ENCODE measurements around the gene NRXN2. TPM values are rescaled to one million over a fixed set of nuclear protein-coding genes. Genes with fewer than 3 reads are reported as not detected.

Gene NRXN2
- total and polyA plus RNA-seq, 2 of the 13 experiments (the other 11 are each of a cell fraction or from before 2014, with no cell fraction given): not detected

- H3K27ac ChIP-seq (ENCODE audit: extremely low read length, insufficient read depth, low read length): no peak overlapping the region
- CTCF ChIA-PET (ENCODE audit: low intra/inter-chr PET ratio, low total read pairs): no interaction called here
- TF ChIP-seq PCBP1 (IDR thresholded peaks at IDR 0.05; ENCODE audit: borderline replicate concordance, low read depth, low read length) (0 out of 2 replicates have a peak, but pooled peaks have one; percentile 34), POGK (CRISPR knock-in tag; conservative IDR thresholded peaks at IDR 0.05) (no peak), THAP9 (CRISPR knock-in tag; IDR thresholded peaks at IDR 0.05; ENCODE audit: borderline replicate concordance) (no peak), POLR2AphosphoS2 (IDR thresholded peaks at IDR 0.05; ENCODE audit: low read depth, low read length) (no peak)
- BruUV-seq (replicated peaks): no TSS peak
- ATAC-seq (no peak), DNase-seq (ENCODE audit: low spot score) (no peak), FAIRE-seq (no peak)
- peaks cover 36% of the 10 kb centered on the region for H3K4me1 ChIP-seq (ENCODE audit: insufficient read depth, low read length)
- H4K20me1 ChIP-seq (ENCODE audit: insufficient read depth, low read length): 0 out of 2 replicates have a peak, but pooled peaks cover 2% of the 10 kb centered on the region
- peak overlapping the region in 1 of 3 experiments; percentile 23; a peak in 1 of 6 replicates for H3K4me3 ChIP-seq (replicated peaks in 1 of 3; ENCODE audit: insufficient read depth in 1 of 3, low read depth in 2 of 3, low read length in 3 of 3)
- H3K4me2 ChIP-seq (ENCODE audit: low read depth, low read length): no peak overlapping the region
- H2AFZ ChIP-seq (ENCODE audit: low read length): no peak overlapping the region
- in situ Hi-C loops (cut with HindIII; ENCODE audit: extremely low pct_ligation_motif_present, low pct_unique_long_range_greater_than_20kb): no loop called here
- no peaks in the 10 kb centered on the region for H3K36me3 ChIP-seq (replicated peaks in 1 of 2; ENCODE audit: control insufficient read depth in 1 of 2, insufficient read depth in 2 of 2, low read length in 2 of 2)
- H3K27me3 ChIP-seq (ENCODE audit: control insufficient read depth in 1 of 2, insufficient read depth in 2 of 2, low read length in 2 of 2): peaks cover 13 to 62% of the 10 kb centered on the region in 2 experiments
- WGBS (ENCODE audit: low lambda C conversion rate): 50% methylated on average over 31 of the region's 52 CpGs
- H3K9ac ChIP-seq (ENCODE audit: insufficient read depth, low read depth, low read length): no peak overlapping the region
- POLR2A ChIA-PET: no interaction called here
- H3K79me2 ChIP-seq (ENCODE audit: insufficient read depth, low read length): no peaks in the 10 kb centered on the region
- intact Hi-C loops (cut with micrococcal nuclease; ENCODE audit: unreplicated experiment): no loop called here
- H3K9me3 ChIP-seq (ENCODE audit: low read length): no peaks in the 10 kb centered on the region
Measured at GRCh38 chr11:64745521-64746328, 22.7 kb upstream of the NRXN2 start.
